Measurements from ENCODE around the gene COPS7B.
"Not testable (repeated sequence)": the region's sequence is repeated elsewhere in the genome, so short reads cannot be mapped to it uniquely, and the experiment has no call there.

COPS7B gene

GRCh38 chr2:231786177-231786916 lies at the start of gene COPS7B:
TSS of gene COPS7B (plus strand) at chr2:231786445. CDS start at chr2:231788571, 2,126 bp downstream.
- DNase-seq (ENCODE audit: low read depth) = peak; percentile 84
- TF ChIP-seq, protein P1, sequence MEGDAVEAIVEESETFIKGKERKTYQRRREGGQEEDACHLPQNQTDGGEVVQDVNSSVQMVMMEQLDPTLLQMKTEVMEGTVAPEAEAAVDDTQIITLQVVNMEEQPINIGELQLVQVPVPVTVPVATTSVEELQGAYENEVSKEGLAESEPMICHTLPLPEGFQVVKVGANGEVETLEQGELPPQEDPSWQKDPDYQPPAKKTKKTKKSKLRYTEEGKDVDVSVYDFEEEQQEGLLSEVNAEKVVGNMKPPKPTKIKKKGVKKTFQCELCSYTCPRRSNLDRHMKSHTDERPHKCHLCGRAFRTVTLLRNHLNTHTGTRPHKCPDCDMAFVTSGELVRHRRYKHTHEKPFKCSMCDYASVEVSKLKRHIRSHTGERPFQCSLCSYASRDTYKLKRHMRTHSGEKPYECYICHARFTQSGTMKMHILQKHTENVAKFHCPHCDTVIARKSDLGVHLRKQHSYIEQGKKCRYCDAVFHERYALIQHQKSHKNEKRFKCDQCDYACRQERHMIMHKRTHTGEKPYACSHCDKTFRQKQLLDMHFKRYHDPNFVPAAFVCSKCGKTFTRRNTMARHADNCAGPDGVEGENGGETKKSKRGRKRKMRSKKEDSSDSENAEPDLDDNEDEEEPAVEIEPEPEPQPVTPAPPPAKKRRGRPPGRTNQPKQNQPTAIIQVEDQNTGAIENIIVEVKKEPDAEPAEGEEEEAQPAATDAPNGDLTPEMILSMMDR (IDR thresholded peaks at IDR 0.05; ENCODE audit: low read length, missing control alignments) = peak; percentile 41

GRCh38 chr2:231737761-231738160 lies 48.5 kb upstream of the COPS7B start:
- no peak for DNase-seq (ENCODE audit: low read depth)
- no peak overlapping the region for H3K4me3 ChIP-seq (replicated peaks; ENCODE audit: low read depth, low read length)
- TF ChIP-seq, protein P1 (IDR thresholded peaks at IDR 0.05; ENCODE audit: low read length, missing control alignments) = no peak

More at GRCh38 chr2:231786177-231786916, at the start of gene COPS7B:
- peak within 1 kb of the TSS; percentile 90 for H3K4me3 ChIP-seq (replicated peaks; ENCODE audit: low read depth, low read length)

DNA sequence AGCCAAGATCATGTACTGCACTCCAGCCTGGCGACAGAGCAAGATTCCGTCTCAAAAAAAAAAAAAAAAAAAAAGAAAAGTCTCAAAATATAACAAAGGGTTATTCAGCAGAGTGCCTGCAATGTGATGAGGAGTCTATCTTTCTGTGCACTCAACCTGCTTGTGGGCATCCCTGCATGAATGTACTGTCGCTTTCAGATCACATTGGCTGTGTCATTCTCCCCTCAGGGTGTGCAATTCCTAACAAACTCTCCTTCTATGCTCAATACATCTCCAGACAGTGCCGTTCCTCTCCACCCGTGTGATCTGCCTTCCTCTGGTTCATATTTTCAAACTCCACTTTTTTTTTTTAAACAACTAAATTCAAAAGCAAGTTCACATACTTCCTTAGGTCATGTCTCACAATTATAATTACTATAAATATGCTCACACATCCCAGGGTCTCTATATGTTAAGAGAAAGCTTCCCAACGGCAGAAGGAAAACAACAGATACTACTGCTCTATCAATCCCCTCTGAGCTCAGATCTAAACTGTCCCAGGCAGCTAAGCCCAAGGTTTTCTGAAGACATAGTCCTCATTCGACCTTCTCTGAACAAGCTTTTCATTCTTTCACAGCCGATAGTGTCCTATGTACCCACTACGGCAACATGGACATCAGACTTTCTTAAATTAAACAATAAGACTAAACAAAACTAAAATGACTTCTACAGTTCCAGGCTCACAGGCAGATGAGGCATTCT lies 42.7 kb upstream of the COPS7B start:
- TF ChIP-seq, protein P1 (IDR thresholded peaks at IDR 0.05; ENCODE audit: low read length, missing control alignments) = no peak
- no peak overlapping the region for H3K4me3 ChIP-seq (replicated peaks; ENCODE audit: low read depth, low read length)
- no peak for DNase-seq (ENCODE audit: low read depth)

GRCh38 chr2:231745303-231746038 lies 40.8 kb upstream of the COPS7B start:
- DNase-seq (ENCODE audit: low read depth) = no peak

DNA sequence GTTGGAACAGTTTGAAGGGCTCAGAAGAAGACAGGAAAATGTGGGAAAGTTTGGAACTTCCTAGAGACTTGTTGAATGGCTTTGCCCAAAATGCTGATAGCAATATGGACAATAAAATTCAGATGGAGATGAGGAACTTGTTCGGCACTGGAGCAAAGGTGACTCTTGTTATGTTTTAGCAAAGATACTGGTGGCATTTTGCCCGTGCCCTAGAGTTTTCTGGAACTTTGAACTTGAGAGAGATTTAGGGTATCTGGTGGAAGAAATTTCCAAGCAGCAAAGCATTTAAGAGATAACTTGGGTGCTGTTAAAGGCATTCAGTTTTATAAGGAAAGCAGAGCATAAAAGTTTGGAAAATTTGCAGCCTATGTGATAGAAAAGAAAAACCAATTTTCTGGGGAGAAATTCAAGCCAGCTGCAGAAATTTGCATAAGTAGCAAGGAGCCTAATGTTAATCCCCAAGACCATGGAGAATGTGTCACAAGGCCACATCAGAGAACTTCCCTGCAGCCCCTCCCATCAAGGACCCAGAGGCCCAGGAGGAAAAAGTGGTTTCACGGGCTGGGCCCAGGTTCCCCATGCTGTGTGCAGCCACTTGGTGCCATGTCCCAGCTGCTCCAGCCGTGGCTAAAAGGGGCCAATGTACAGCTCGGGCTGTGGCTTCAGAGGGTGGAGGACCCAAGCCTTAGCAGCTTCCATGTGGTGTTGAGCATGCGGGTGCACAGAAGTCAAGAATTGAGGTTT lies 37.9 kb upstream of the COPS7B start:
- H3K4me3 ChIP-seq (replicated peaks; ENCODE audit: low read depth, low read length); DNase-seq (ENCODE audit: low read depth): not testable (repeated sequence)

More at GRCh38 chr2:231745303-231746038, 40.8 kb upstream of the COPS7B start:
- H3K4me3 ChIP-seq (replicated peaks; ENCODE audit: low read depth, low read length) = no peak overlapping the region
- TF ChIP-seq, protein P1 (IDR thresholded peaks at IDR 0.05; ENCODE audit: low read length, missing control alignments) = no peak

- not testable (repeated sequence) for H3K4me3 ChIP-seq (replicated peaks; ENCODE audit: low read depth, low read length); DNase-seq (ENCODE audit: low read depth)
Measured at GRCh38 chr2:231749016-231749415, 37.2 kb upstream of the COPS7B start.

- H3K4me3 ChIP-seq (replicated peaks; ENCODE audit: low read depth, low read length) = no peak overlapping the region
- TF ChIP-seq, protein P1 (IDR thresholded peaks at IDR 0.05; ENCODE audit: low read length, missing control alignments) = no peak
- DNase-seq (ENCODE audit: low read depth) = no peak
Measured at GRCh38 chr2:231751042-231751815, 35.0 kb upstream of the COPS7B start.

All from fibroblast of pulmonary artery (primary cell).